ENCODE measurements around the gene COL18A1. TPM values are rescaled to one million over a fixed set of nuclear protein-coding genes. Genes with fewer than 3 reads are reported as not detected.

The COL18A1 gene
- total and polyA plus RNA-seq, 3 donors from 2014 or later = 53.2 to 165 (median 111) TPM

DNA sequence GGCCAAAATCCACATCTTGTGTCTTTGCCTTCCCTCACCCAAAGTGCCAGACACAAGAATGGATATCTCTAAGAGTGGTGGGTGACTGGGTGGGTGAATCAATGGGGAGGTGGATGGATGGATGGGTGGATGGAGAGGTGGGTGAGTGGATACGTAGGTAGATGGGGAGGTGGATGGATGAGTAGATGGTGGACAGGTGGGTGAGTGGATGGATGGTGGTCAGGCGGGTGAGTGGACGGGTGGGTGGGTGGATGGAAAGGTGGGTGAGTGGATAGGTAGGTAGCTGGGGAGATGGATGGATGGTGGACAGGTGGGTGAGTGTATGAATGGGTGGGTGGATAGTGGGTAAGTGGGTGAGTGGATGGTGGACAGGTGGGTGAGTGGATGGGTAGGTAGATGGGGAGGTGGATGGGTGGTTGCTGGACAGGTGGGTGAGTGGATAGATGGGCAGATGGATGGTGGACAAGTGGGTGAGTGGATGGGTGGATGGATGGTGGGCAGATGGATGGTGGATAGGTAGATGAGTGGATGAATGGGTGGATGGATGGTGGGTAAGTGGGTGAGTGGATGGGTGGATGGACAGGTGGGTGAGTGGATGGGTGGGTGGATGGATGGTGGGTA is 103.0 kb downstream of the COL18A1 start:
- DNase-seq = no peak
- WGBS, 2 donors = 97 to 98% methylated on average over 3 of the region's 3 CpGs
- intact Hi-C loops (cut with DNase I; ENCODE audit: low total_unique reads) = no loop called here
- TF ChIP-seq POLR2A (IDR thresholded peaks at IDR 0.05) = no peak
- Histone ChIP-seq H3K36me3 (ENCODE audit: low read depth, missing control alignments) (no peaks in the 10 kb centered on the region), H3K4me3 (no peak overlapping the region), H3K27ac (no peak overlapping the region), H3K4me1 (no peaks in the 10 kb centered on the region), H3K9me3 (no peaks in the 10 kb centered on the region), H3K27me3 (no peaks in the 10 kb centered on the region)

DNA sequence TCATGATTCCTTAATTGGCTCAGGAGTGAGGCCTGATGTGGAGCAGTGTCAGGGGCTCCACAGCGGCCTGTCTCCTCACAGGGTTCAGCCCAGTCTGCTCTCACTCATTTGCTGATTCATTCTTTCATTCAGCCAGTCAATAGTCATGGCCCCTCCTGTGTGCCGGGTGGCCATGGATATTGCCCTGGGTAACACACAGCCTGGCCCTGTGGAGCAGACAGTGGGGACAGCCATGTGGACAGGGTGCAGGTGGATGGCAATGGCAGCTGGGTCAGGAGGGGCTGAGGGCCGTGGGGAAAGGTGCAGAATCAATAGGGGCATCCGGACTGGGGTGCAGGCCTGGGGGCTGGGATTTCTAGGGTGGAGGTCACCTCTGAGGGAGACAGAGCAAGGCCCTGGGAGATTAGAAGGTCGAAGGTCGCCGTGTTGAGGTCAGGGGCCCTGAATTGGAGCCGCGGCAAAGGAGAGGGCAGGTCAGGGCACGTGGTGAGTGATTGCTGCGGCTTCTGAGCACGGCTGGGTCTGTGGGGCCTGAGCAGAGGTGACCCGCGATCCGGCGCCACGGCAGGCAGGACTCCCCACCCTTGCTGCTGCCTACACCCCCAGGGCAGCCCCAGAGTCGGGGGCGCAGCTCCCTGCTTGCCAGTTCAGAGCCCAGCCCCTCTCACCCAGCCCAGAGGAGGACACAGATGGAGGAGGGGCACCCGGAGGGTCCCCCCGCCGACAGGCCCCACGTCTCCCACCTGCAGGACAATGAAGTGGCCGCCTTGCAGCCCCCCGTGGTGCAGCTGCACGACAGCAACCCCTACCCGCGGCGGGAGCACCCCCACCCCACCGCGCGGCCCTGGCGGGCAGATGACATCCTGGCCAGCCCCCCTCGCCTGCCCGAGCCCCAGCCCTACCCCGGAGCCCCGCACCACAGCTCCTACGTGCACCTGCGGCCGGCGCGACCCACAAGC is 103.9 kb downstream of the COL18A1 start:
- no peak overlapping the region for H3K4me3 ChIP-seq
- no peaks in the 10 kb centered on the region for H3K27me3 ChIP-seq
- H3K36me3 ChIP-seq (ENCODE audit: low read depth, missing control alignments) = no peaks in the 10 kb centered on the region
- intact Hi-C loops (cut with DNase I; ENCODE audit: low total_unique reads) = no loop called here
- H3K27ac ChIP-seq = no peak overlapping the region
- no peaks in the 10 kb centered on the region for H3K9me3 ChIP-seq
- no peaks in the 10 kb centered on the region for H3K4me1 ChIP-seq
- WGBS, 2 donors = 85 to 87% methylated on average over 18 to 36 of the region's 42 CpGs
- TF ChIP-seq, protein P1, sequence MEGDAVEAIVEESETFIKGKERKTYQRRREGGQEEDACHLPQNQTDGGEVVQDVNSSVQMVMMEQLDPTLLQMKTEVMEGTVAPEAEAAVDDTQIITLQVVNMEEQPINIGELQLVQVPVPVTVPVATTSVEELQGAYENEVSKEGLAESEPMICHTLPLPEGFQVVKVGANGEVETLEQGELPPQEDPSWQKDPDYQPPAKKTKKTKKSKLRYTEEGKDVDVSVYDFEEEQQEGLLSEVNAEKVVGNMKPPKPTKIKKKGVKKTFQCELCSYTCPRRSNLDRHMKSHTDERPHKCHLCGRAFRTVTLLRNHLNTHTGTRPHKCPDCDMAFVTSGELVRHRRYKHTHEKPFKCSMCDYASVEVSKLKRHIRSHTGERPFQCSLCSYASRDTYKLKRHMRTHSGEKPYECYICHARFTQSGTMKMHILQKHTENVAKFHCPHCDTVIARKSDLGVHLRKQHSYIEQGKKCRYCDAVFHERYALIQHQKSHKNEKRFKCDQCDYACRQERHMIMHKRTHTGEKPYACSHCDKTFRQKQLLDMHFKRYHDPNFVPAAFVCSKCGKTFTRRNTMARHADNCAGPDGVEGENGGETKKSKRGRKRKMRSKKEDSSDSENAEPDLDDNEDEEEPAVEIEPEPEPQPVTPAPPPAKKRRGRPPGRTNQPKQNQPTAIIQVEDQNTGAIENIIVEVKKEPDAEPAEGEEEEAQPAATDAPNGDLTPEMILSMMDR (IDR thresholded peaks at IDR 0.05) = no peak
- TF ChIP-seq POLR2A (IDR thresholded peaks at IDR 0.05) = no peak
- DNase-seq = no peak

DNA sequence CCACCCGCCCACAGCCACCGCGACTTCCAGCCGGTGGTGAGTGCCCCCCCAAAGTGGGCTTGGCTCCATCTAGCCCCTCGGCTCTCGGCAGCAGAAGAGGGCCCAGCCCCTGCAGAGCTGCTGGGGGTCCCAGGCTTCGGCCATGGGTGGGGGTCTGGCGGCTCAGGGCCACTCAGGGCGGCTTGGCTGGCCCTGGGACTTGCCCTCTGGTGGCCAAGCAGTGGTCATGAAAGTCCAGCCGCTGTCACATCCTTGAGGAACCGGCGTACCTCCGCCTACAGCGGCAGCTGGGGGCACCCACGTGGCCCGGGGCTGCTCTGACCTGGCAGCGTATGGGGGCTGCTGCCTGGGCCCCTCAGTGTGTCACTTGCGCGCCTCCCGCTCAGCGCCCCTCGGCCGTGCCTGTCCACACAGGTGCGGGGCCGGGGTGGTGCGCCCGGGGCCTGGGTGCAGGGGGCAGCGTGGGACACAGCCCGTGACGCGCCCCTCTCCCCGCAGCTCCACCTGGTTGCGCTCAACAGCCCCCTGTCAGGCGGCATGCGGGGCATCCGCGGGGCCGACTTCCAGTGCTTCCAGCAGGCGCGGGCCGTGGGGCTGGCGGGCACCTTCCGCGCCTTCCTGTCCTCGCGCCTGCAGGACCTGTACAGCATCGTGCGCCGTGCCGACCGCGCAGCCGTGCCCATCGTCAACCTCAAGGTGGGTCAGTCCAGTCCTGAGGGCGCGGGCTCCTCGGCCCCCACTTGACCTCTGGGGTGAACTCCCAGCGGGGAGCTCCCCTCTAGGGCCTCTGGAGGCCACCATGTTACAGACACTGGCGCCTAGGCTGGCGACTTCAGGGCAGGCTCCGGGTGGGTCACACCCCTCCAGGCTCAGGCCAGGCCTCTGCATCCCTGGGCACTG is 104.9 kb downstream of the COL18A1 start:
- Histone ChIP-seq H3K4me1 (no peaks in the 10 kb centered on the region), H3K9me3 (no peaks in the 10 kb centered on the region), H3K4me3 (no peak overlapping the region), H3K27me3 (no peaks in the 10 kb centered on the region), H3K27ac (no peak overlapping the region), H3K36me3 (ENCODE audit: low read depth, missing control alignments) (no peaks in the 10 kb centered on the region)
- TF ChIP-seq, protein P1 (IDR thresholded peaks at IDR 0.05) = no peak
- TF ChIP-seq POLR2A (IDR thresholded peaks at IDR 0.05) = no peak
- no peak for DNase-seq
- WGBS, 2 donors = 94 to 95% methylated on average over 4 to 56 of the region's 61 CpGs
- intact Hi-C loops (cut with DNase I; ENCODE audit: low total_unique reads) = no loop called here

DNA sequence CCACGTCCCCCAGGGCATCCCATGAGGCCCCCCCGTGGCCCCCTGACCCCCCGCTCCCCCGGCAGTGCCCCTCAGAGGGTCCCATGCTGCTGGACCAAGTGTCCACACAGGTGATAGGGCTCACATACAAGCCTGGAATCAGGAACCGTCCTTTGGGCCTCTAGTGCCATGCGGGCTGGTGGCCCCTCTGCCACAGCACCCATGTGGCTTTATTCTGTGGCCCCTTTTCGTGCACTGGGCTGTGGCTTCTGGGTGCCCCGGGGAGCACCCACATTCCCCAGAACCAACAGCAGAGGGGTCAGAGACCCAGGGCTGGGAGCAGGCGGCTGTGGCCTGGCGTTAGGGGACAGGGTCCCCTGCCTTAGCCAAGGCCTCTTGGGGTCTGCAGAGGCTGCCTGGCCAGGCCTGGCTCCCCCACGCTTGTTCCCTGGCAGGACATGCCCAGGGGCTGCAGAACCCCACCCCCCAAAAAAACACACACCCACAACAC is 105.5 kb downstream of the COL18A1 start:
- H3K4me3 ChIP-seq = no peak overlapping the region
- WGBS, 2 donors = 90% methylated on average over 11 of the region's 11 CpGs; no CpG with 5 or more reads in 1 of the 2 donors
- no peak for DNase-seq
- no peaks in the 10 kb centered on the region for H3K27me3 ChIP-seq
- H3K36me3 ChIP-seq (ENCODE audit: low read depth, missing control alignments) = no peaks in the 10 kb centered on the region
- H3K27ac ChIP-seq = no peak overlapping the region
- intact Hi-C loops (cut with DNase I; ENCODE audit: low total_unique reads) = no loop called here
- TF ChIP-seq, protein P1 (IDR thresholded peaks at IDR 0.05) = no peak
- no peak for TF ChIP-seq POLR2A (IDR thresholded peaks at IDR 0.05)
- H3K9me3 ChIP-seq = no peaks in the 10 kb centered on the region
- no peaks in the 10 kb centered on the region for H3K4me1 ChIP-seq
